Esophagus muscularis mucosa (tissue), 4 donors: Measurements from ENCODE around the gene CEP20. TPM values are rescaled to one million over a fixed set of nuclear protein-coding genes. Genes with fewer than 3 reads are reported as not detected.

ENCODE experiments used
- DNase-seq: peaks from one replicate; pipeline ENCODE4 v3.0.0-alpha.2; 2017; ENCODE audit errors: extremely low spot score
- H3K27ac ChIP-seq, 4 donors: fragments of 200-600 bp; sonication (generic); replicated peaks in 1 of 4; 1 replicate in 3 of 4; 2 replicates in 1 of 4; pipeline ENCODE4 v1.5.1; 2016 to 2019; ENCODE audit warnings: mild to moderate bottlenecking in 1 of 4
- H3K27me3 ChIP-seq, 4 donors: fragments of 200-600 bp; sonication (generic); one replicate each; pipeline versions ENCODE4 v1.5.1 to v1.6.0; 2016 to 2019
- H3K36me3 ChIP-seq, 4 donors: fragments of 200-600 bp; sonication (generic); one replicate each; pipeline ENCODE4 v1.5.1; 2016 to 2019
- H3K4me1 ChIP-seq, 4 donors: fragments of 200-600 bp; sonication (generic); one replicate each; pipeline ENCODE4 v1.5.1; 2016 to 2019
- H3K4me3 ChIP-seq, 4 donors: fragments of 200-600 bp; sonication (generic); 1 replicate in 2 of 4; 2 replicates in 2 of 4; pipeline ENCODE4 v1.5.1; 2016 to 2019; ENCODE audit warnings: mild to moderate bottlenecking in 4 of 4, moderate library complexity in 1 of 4
- H3K9me3 ChIP-seq, 4 donors: fragments of 200-600 bp; sonication (generic); 1 replicate in 3 of 4; 2 replicates in 1 of 4; pipeline ENCODE4 v1.5.1; 2016 to 2019
- CTCF ChIP-seq, 3 experiments: fragments of 200-600 bp in 2 of 3; fragments of 450-650 bp in 1 of 3; sonication (generic) in 2 of 3; IDR thresholded peaks; one replicate each; pipeline ENCODE4 v1.5.1; 2017 to 2019; ENCODE audit warnings: antibody characterized with exemption in 3 of 3, mild to moderate bottlenecking in 2 of 3, moderate library complexity in 1 of 3
- EP300 ChIP-seq: sonication (generic); formaldehyde crosslinking; IDR thresholded peaks from one replicate; pipeline ENCODE4 v1.6.1; 2017; ENCODE audit warnings: antibody characterized with exemption
- POLR2A ChIP-seq: fragments of 450-650 bp; IDR thresholded peaks from one replicate; pipeline ENCODE4 v1.6.1; 2017; ENCODE audit warnings: antibody characterized with exemption, moderate library complexity, mild to moderate bottlenecking, low read depth
- POLR2AphosphoS5 ChIP-seq, 2 donors: sonication (generic); formaldehyde crosslinking; IDR thresholded peaks; one replicate each; pipeline ENCODE4 v1.6.1; 2017; ENCODE audit warnings: antibody characterized with exemption in 2 of 2
- WGBS: methylation state at CpG from one replicate; pipeline ENCODE4 v1.1.5; 2018; 5-methylcytosine and 5-hydroxymethylcytosine counted together
- intact Hi-C: fragments of 100-400 bp; cut with DNase I; formaldehyde crosslinking; loops from one replicate; pipeline ENCODE4 v1.15.1; 2023
- total RNA-seq, 4 donors: library from RNA; depleted of rRNA; stranded (reverse); fragments of >200 nt; gene quantifications; one replicate each; pipeline versions ENCODE4 v1.1.0 to v1.2.1, GENCODE V29; 2016

The CEP20 gene
- total RNA-seq, 4 donors from 2014 or later, result 25.2 to 36.1 (median 32.0) TPM

GRCh38 chr16:15907863-15908478 lies 19.6 kb upstream of the CEP20 start:
- no peaks in the 10 kb centered on the region for H3K36me3 ChIP-seq
- no peaks in the 10 kb centered on the region for H3K27me3 ChIP-seq
- H3K4me3 ChIP-seq, result no peak overlapping the region
- WGBS, result 87% methylated on average over 7 of the region's 7 CpGs
- DNase-seq, result no peak
- TF ChIP-seq CTCF (IDR thresholded peaks at IDR 0.05), result no peak
- H3K9me3 ChIP-seq, result no peaks in the 10 kb centered on the region
- intact Hi-C loops, result no loop called here
- H3K27ac ChIP-seq, result no peak overlapping the region
- no peaks in the 10 kb centered on the region for H3K4me1 ChIP-seq

DNA sequence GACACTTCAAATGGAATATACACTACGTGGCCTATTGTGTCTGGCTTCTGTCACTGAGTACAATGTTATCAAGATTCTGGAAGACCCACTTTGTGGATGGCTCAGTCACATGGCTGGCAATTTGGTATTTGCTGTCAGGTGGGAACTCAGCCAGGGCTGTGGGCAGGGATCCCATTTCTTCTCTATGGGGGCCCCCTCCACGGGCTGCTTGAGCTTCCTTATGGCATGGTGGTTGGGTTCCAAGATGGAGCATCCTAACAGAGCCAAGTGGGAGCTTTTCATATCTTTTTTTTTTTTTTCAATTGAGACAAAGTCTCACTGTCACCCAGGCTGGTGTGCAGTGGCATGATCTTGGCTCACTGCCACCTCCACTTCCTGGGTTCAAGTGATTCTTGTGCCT lies 18.0 kb upstream of the CEP20 start:
- TF ChIP-seq EP300 (no peak), POLR2AphosphoS5 (IDR thresholded peaks at IDR 0.05) (no peak), POLR2A (no peak), CTCF (IDR thresholded peaks at IDR 0.05) (no peak)
- Histone ChIP-seq H3K27me3 (no peaks in the 10 kb centered on the region), H3K4me1 (no peaks in the 10 kb centered on the region), H3K36me3 (no peaks in the 10 kb centered on the region), H3K4me3 (no peak overlapping the region), H3K27ac (no peak overlapping the region), H3K9me3 (no peaks in the 10 kb centered on the region)
- 82% methylated on average over 2 of the region's 2 CpGs for WGBS
- DNase-seq, result no peak
- intact Hi-C loops, result no loop called here

DNA sequence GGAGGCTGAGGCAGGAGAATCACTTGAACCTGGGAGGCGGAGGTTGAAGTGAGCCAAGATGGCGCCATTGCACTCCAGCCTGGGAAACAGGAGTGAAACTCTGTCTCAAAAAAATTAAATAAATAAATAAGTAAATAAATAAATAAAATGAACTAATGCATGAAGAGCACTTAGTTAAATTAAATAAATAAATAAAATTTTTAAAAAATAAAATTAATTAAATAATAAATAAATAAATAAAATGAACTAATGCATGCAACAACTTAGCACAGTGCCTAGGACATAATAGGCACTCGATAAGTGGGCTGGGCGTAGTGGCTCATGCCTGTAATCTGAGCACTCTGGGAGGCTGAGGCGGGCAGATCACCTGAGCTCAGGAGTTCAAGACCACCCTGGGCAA lies 15.6 kb upstream of the CEP20 start:
- H3K9me3 ChIP-seq, result no peaks in the 10 kb centered on the region
- intact Hi-C loops, result no loop called here
- 90% methylated on average over 5 of the region's 5 CpGs for WGBS

GRCh38 chr16:15900901-15901500 lies 12.6 kb upstream of the CEP20 start:
- H3K27ac ChIP-seq, result no peak overlapping the region
- no peaks in the 10 kb centered on the region for H3K36me3 ChIP-seq
- TF ChIP-seq POLR2A (no peak), POLR2AphosphoS5 (IDR thresholded peaks at IDR 0.05) (no peak), EP300 (no peak), CTCF (IDR thresholded peaks at IDR 0.05) (no peak)
- no peak for DNase-seq
- no peaks in the 10 kb centered on the region for H3K27me3 ChIP-seq
- no peak overlapping the region for H3K4me3 ChIP-seq
- no peaks in the 10 kb centered on the region for H3K9me3 ChIP-seq
- intact Hi-C loops, result no loop called here
- 74% methylated on average over 6 of the region's 6 CpGs for WGBS
- H3K4me1 ChIP-seq, result peaks cover 0 to 5% (median 0%) of the 10 kb centered on the region in 4 donors

More for the DNA sequence above, 15.6 kb upstream of the CEP20 start:
- no peaks in the 10 kb centered on the region for H3K27me3 ChIP-seq
- no peak for TF ChIP-seq EP300
- TF ChIP-seq POLR2A, result no peak
- TF ChIP-seq POLR2AphosphoS5 (IDR thresholded peaks at IDR 0.05), result no peak
- TF ChIP-seq CTCF (IDR thresholded peaks at IDR 0.05), result no peak
- no peak overlapping the region for H3K4me3 ChIP-seq
- DNase-seq, result no peak
- peaks cover 0 to 5% (median 0%) of the 10 kb centered on the region in 4 donors for H3K4me1 ChIP-seq
- no peaks in the 10 kb centered on the region for H3K36me3 ChIP-seq
- no peak overlapping the region for H3K27ac ChIP-seq

GRCh38 chr16:15900357-15900756 lies 12.0 kb upstream of the CEP20 start:
- Histone ChIP-seq H3K27ac (no peak overlapping the region), H3K27me3 (no peaks in the 10 kb centered on the region), H3K4me3 (no peak overlapping the region), H3K9me3 (no peaks in the 10 kb centered on the region), H3K36me3 (no peaks in the 10 kb centered on the region), H3K4me1 (peaks cover 0 to 5% (median 0%) of the 10 kb centered on the region in 4 donors)
- 94% methylated on average over 3 of the region's 3 CpGs for WGBS
- no peak for TF ChIP-seq CTCF (IDR thresholded peaks at IDR 0.05)
- no peak for TF ChIP-seq POLR2AphosphoS5 (IDR thresholded peaks at IDR 0.05)
- TF ChIP-seq POLR2A, result no peak
- TF ChIP-seq EP300, result no peak
- intact Hi-C loops, result no loop called here
- no peak for DNase-seq
